HepG2 (cell line): Measurements from ENCODE around the gene AIP.

Source experiments
- BCL3 ChIP-seq: sonication (generic); formaldehyde crosslinking; IDR thresholded peaks from 2 replicates; pipeline ENCODE4 v1.5.1; 2020; ENCODE audit warnings: mild to moderate bottlenecking, missing genetic modification reagents, moderate library complexity
- CBFB ChIP-seq: sonication (generic); formaldehyde crosslinking; IDR thresholded peaks from 2 replicates; pipeline ENCODE4 v1.4.0; 2020; ENCODE audit warnings: missing genetic modification reagents
- CTCF ChIP-seq: sonication (generic); formaldehyde crosslinking; IDR thresholded peaks from 2 replicates; pipeline ENCODE4 v1.5.0; 2020; ENCODE audit warnings: mild to moderate bottlenecking, missing genetic modification reagents, moderate library complexity
- EZH2 ChIP-seq: conservative IDR thresholded peaks from 2 replicates; pipeline ENCODE4 v1.6.1; 2012; ENCODE audit warnings: mild to moderate bottlenecking, low read depth, low read length, moderate library complexity
- HNRNPL ChIP-seq: fragments of 200-400 bp; formaldehyde crosslinking; IDR thresholded peaks from 2 replicates; pipeline ENCODE4 v1.6.1; 2017; ENCODE audit warnings: mild to moderate bottlenecking, low read depth, low read length
- HOXD1 ChIP-seq: sonication (generic); formaldehyde crosslinking; IDR thresholded peaks from 2 replicates; pipeline ENCODE4 v1.5.0; 2020; ENCODE audit warnings: missing genetic modification reagents
- IRX3 ChIP-seq: sonication (generic); formaldehyde crosslinking; IDR thresholded peaks from 2 replicates; pipeline ENCODE4 v1.8.1; 2023; ENCODE audit warnings: mild to moderate bottlenecking, low read depth, missing genetic modification reagents, borderline replicate concordance
- KDM1A ChIP-seq: IDR thresholded peaks from 2 replicates; pipeline ENCODE4 v1.6.1; 2016; ENCODE audit warnings: missing compliant biosample characterization
- MAFG ChIP-seq: sonication (generic); formaldehyde crosslinking; IDR thresholded peaks from 2 replicates; pipeline ENCODE4 v1.5.1; 2020; ENCODE audit warnings: mild to moderate bottlenecking, missing genetic modification reagents
- SIX1 ChIP-seq: sonication (generic); formaldehyde crosslinking; IDR thresholded peaks from 2 replicates; pipeline ENCODE4 v1.4.0; 2020; ENCODE audit warnings: missing genetic modification reagents, borderline replicate concordance
- SNRNP70 ChIP-seq: fragments of 200-400 bp; formaldehyde crosslinking; IDR thresholded peaks from 2 replicates; pipeline ENCODE4 v1.6.1; 2017; ENCODE audit warnings: mild to moderate bottlenecking, low read depth, low read length, moderate library complexity
- YY1 ChIP-seq: IDR thresholded peaks from 2 replicates; pipeline ENCODE4 v1.6.1; 2011; ENCODE audit warnings: low read length, low read depth, moderate library complexity, mild to moderate bottlenecking; ENCODE audit not compliant: insufficient read depth, insufficient replicate concordance
- ZUFSP ChIP-seq: sonication (generic); formaldehyde crosslinking; IDR thresholded peaks from 2 replicates; pipeline ENCODE4 v1.9.0; 2021; ENCODE audit warnings: missing genetic modification reagents, mild to moderate bottlenecking, borderline replicate concordance

- no peak for TF ChIP-seq YY1
- no peak for TF ChIP-seq KDM1A (CRISPR knock-in tag)
- TF ChIP-seq IRX3 (CRISPR knock-in tag): no peak
- no peak for TF ChIP-seq MAFG
- no peak for TF ChIP-seq CTCF (CRISPR knock-in tag)
- no peak for TF ChIP-seq CBFB (CRISPR knock-in tag)
- no peak for TF ChIP-seq HNRNPL
- TF ChIP-seq SNRNP70: no peak
- TF ChIP-seq EZH2: no peak
- TF ChIP-seq SIX1 (CRISPR knock-in tag): no peak
- TF ChIP-seq ZUFSP (CRISPR knock-in tag): no peak
- no peak for TF ChIP-seq BCL3 (CRISPR knock-in tag)
- no peak for TF ChIP-seq HOXD1 (CRISPR knock-in tag)
Measured at GRCh38 chr11:67500484-67500821, 17.6 kb downstream of the AIP start.
